Lower leg skin (tissue), 4 donors: ENCODE results near the gene COBL. TPM values are rescaled to one million over a fixed set of nuclear protein-coding genes. Genes with fewer than 3 reads are reported as not detected.

ENCODE experiments used
- DNase-seq, 2 donors: peaks; one replicate each; pipeline ENCODE4 v3.0.0-alpha.2; 2019; ENCODE audit warnings: low spot score in 2 of 2
- H3K4me3 ChIP-seq: fragments of 200-600 bp; sonication (generic); 2 replicates; pipeline ENCODE4 v1.5.1; 2017; ENCODE audit warnings: mild to moderate bottlenecking, low read depth; ENCODE audit not compliant: poor library complexity, severe bottlenecking
- POLR2A ChIP-seq, 2 donors: fragments of 450-650 bp; IDR thresholded peaks; one replicate each; pipeline ENCODE4 v1.6.1; 2016 to 2017; ENCODE audit warnings: antibody characterized with exemption in 2 of 2, mild to moderate bottlenecking in 1 of 2, moderate library complexity in 1 of 2
- WGBS, 2 donors: methylation state at CpG; one replicate each; pipeline ENCODE4 v1.1.5; 2018; 5-methylcytosine and 5-hydroxymethylcytosine counted together
- intact Hi-C: fragments of 100-400 bp; cut with DNase I; formaldehyde crosslinking; loops from one replicate; pipeline ENCODE4 v1.15.0; 2023; ENCODE audit warnings: low total_unique reads
- total RNA-seq, 4 donors: library from RNA; depleted of rRNA; stranded (reverse); fragments of >200 nt; gene quantifications; one replicate each; pipeline ENCODE4 v1.1.0, GENCODE V29; 2016
- TF ChIP-seq, protein P1 (sequence below), 3 donors: fragments of 450-650 bp; IDR thresholded peaks; one replicate each; pipeline ENCODE4 v1.5.1; 2016; ENCODE audit warnings: antibody characterized with exemption in 3 of 3, mild to moderate bottlenecking in 3 of 3, moderate library complexity in 2 of 3

The COBL gene
- total RNA-seq, 4 donors from 2014 or later, result 40.2 to 94.1 (median 66.5) TPM

DNA sequence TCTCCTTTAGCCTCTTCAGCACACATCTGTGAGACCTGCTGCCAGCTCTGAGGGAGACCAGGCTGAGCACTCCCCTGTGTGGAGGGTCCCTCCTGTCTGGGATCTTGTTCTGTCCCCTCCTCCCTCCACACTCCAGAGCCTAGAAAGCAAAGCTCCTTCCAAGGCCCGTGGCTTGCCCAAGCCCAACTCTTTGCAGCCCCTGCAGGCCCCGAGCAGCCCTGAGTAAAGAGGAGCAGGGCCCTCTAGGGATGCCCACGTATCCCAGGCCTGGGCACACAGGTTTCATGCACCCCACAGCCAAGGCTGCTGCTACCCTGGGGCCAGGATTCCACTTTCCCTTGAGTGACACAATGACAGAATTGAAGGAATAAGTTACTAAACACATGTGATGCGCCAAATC, 24.0 kb downstream of the COBL start:
- DNase-seq, result no peak
- intact Hi-C loops, result no loop called here

DNA sequence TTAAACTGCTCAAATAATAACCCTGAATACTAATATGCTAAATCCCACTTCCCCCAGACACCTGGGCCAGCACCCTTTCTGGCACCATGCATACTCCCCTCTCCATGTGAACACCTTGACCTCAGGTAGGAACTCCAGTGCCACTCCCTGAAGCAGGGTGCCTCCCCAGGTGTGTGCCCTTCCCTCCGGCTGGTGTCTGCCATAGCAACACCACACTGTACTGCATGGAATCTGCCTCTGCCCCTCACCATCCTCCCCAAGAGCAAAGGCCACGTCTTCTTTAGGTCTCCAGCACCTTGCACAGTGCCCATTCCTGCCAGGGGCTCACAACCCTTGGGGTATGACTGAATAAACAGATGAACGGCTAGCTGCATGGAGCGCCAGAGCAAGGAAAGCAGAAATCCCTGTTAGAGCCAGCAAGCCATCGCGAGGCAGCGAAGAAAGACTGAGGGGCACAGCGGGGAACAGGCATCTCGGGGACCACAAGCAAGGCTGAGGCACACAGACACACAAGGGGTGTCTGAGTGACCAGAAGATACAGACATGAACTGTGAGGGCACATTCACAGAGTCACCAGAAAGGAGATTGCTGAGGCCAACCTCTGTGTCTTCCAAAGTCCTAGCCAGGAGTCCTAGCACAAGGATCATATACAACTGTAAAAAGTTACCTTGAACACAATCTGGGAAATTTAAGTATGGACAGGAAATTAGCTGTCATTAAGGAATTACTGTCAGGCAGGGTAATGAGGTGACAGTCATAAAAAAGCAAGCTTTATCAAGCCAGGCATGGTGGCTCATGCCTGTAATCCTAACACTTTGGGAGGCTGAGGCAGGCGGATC, 25.7 kb downstream of the COBL start:
- intact Hi-C loops, result no loop called here
- WGBS, 2 donors, result 85% methylated on average over 10 of the region's 10 CpGs
- no peak overlapping the region for H3K4me3 ChIP-seq
- no peak for DNase-seq
- TF ChIP-seq, protein P1, sequence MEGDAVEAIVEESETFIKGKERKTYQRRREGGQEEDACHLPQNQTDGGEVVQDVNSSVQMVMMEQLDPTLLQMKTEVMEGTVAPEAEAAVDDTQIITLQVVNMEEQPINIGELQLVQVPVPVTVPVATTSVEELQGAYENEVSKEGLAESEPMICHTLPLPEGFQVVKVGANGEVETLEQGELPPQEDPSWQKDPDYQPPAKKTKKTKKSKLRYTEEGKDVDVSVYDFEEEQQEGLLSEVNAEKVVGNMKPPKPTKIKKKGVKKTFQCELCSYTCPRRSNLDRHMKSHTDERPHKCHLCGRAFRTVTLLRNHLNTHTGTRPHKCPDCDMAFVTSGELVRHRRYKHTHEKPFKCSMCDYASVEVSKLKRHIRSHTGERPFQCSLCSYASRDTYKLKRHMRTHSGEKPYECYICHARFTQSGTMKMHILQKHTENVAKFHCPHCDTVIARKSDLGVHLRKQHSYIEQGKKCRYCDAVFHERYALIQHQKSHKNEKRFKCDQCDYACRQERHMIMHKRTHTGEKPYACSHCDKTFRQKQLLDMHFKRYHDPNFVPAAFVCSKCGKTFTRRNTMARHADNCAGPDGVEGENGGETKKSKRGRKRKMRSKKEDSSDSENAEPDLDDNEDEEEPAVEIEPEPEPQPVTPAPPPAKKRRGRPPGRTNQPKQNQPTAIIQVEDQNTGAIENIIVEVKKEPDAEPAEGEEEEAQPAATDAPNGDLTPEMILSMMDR (IDR thresholded peaks at IDR 0.05), result no peak
- TF ChIP-seq POLR2A (IDR thresholded peaks at IDR 0.05), result no peak

More for the DNA sequence above, 24.0 kb downstream of the COBL start:
- 60 to 69% methylated on average over 4 of the region's 4 CpGs for WGBS, 2 donors
- no peak overlapping the region for H3K4me3 ChIP-seq
- no peak for TF ChIP-seq POLR2A (IDR thresholded peaks at IDR 0.05)
- TF ChIP-seq, protein P1 (IDR thresholded peaks at IDR 0.05), result no peak

- WGBS, 2 donors, result 68 to 74% methylated on average over 3 of the region's 3 CpGs
- H3K4me3 ChIP-seq, result no peak overlapping the region
- TF ChIP-seq, protein P1 (IDR thresholded peaks at IDR 0.05), result no peak
- TF ChIP-seq POLR2A (IDR thresholded peaks at IDR 0.05), result no peak
- DNase-seq, result no peak
- intact Hi-C loops, result no loop called here
These were observed 26.3 kb downstream of the COBL start for GRCh38 chr7:51290304-51290637.

- H3K4me3 ChIP-seq, result no peak overlapping the region
- WGBS, 2 donors, result 33 to 34% methylated on average over 4 of the region's 4 CpGs
- TF ChIP-seq, protein P1 (IDR thresholded peaks at IDR 0.05), result no peak
- no peak for TF ChIP-seq POLR2A (IDR thresholded peaks at IDR 0.05)
- no peak for DNase-seq
- intact Hi-C loops, result no loop called here
These were observed 26.8 kb downstream of the COBL start for GRCh38 chr7:51289623-51290303.

- H3K4me3 ChIP-seq, result no peak overlapping the region
- intact Hi-C loops, result no loop called here
- no peak for DNase-seq
- no peak for TF ChIP-seq POLR2A (IDR thresholded peaks at IDR 0.05)
- TF ChIP-seq, protein P1 (IDR thresholded peaks at IDR 0.05), result no peak
- WGBS, 2 donors, result 37 to 45% methylated on average over 7 of the region's 7 CpGs
These were observed 27.6 kb downstream of the COBL start for GRCh38 chr7:51288896-51289622.
